ENCODE data around the gene SLC6A3. TPM values are rescaled to one million over a fixed set of nuclear protein-coding genes. Genes with fewer than 3 reads are reported as not detected.

The SLC6A3 gene
- total and polyA plus RNA-seq, 3 donors from 2014 or later: 0.55 to 1.5 (median 0.83) TPM

DNA sequence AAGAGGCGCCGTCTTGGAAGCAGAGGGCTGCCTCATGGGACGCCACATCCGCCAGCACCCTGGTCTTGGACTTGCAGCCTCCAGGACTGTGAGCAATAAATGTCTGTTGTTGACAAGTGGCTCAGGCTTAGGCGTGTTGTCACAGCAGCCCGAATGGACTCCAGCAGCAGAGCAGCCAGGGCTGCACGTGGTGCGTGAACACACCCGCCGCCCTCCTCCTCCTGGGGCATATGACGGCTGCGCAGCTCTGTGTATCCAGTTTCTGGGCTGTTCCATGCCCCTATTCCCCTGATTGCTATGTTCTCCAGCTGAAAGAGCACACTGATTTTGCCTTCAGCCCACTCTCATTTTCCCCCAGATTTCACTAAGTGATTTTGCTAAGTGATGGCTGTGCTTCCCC lies 64.3 kb downstream of the SLC6A3 start:
- 47 to 63% methylated on average over 8 to 12 of the region's 12 CpGs for WGBS, 2 donors
- Histone ChIP-seq H3K9me3 (no peaks in the 10 kb centered on the region), H3K27me3 (no peaks in the 10 kb centered on the region), H3K27ac (no peak overlapping the region), H3K36me3 (ENCODE audit: low read depth, missing control alignments) (no peaks in the 10 kb centered on the region), H3K4me3 (peak overlapping the region in 1 of 2 donors; percentile 51), H3K4me1 (no peaks in the 10 kb centered on the region)
- no peak for DNase-seq
- TF ChIP-seq, protein P1, sequence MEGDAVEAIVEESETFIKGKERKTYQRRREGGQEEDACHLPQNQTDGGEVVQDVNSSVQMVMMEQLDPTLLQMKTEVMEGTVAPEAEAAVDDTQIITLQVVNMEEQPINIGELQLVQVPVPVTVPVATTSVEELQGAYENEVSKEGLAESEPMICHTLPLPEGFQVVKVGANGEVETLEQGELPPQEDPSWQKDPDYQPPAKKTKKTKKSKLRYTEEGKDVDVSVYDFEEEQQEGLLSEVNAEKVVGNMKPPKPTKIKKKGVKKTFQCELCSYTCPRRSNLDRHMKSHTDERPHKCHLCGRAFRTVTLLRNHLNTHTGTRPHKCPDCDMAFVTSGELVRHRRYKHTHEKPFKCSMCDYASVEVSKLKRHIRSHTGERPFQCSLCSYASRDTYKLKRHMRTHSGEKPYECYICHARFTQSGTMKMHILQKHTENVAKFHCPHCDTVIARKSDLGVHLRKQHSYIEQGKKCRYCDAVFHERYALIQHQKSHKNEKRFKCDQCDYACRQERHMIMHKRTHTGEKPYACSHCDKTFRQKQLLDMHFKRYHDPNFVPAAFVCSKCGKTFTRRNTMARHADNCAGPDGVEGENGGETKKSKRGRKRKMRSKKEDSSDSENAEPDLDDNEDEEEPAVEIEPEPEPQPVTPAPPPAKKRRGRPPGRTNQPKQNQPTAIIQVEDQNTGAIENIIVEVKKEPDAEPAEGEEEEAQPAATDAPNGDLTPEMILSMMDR (IDR thresholded peaks at IDR 0.05): no peak
- no peak for TF ChIP-seq POLR2A (IDR thresholded peaks at IDR 0.05)
- intact Hi-C loops (cut with DNase I; ENCODE audit: low total_unique reads): no loop called here

DNA sequence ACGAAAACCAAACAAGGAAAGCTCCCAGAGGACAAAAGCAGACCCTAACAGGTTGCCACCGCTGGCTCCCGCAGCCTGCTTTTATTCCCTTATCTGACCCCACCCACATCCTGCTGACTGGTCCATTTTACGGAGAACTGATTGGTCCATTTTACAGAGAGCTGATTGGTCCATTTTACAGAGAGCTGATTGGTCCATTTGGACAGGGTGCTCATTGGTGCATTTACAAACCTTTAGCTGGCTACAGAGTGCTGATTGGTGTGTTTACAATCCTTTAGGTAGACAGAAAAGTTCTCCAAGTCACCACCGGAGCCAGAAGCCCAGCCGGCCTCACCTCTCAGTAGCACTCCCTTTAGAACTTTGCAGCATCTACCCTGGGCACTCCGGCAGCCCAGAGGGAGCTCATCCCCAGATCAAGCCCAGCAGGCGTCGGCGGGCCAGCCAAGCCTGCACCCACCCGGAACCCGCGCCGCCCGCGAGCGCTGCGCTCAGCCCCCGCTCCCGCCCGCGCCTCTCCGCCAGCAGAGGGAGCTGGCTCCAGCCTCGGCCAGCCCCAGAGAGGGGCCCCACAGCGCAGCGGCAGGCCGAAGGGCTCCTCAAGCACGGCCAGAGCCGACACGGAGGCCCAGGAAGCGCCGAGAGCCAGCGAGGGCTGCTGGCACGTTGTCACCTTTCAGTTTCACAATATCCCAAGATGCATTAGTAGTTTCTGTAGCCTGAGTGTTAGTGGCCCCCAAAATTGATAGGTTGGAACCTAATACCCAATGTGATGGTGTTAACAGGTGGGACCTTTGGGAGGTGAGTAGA lies 65.0 kb downstream of the SLC6A3 start:
- Histone ChIP-seq H3K27me3 (no peaks in the 10 kb centered on the region), H3K9me3 (no peaks in the 10 kb centered on the region), H3K4me1 (no peaks in the 10 kb centered on the region), H3K27ac (no peak overlapping the region), H3K4me3 (peak overlapping the region; percentile 18 to 51), H3K36me3 (ENCODE audit: low read depth, missing control alignments) (no peaks in the 10 kb centered on the region)
- 18 to 38% methylated on average over 9 to 34 of the region's 34 CpGs for WGBS, 2 donors
- TF ChIP-seq, protein P1 (IDR thresholded peaks at IDR 0.05): peak; percentile 55 to 64 (median 55)
- TF ChIP-seq POLR2A (IDR thresholded peaks at IDR 0.05): no peak
- intact Hi-C loops (cut with DNase I; ENCODE audit: low total_unique reads): no loop called here
- peak; percentile 76 for DNase-seq

DNA sequence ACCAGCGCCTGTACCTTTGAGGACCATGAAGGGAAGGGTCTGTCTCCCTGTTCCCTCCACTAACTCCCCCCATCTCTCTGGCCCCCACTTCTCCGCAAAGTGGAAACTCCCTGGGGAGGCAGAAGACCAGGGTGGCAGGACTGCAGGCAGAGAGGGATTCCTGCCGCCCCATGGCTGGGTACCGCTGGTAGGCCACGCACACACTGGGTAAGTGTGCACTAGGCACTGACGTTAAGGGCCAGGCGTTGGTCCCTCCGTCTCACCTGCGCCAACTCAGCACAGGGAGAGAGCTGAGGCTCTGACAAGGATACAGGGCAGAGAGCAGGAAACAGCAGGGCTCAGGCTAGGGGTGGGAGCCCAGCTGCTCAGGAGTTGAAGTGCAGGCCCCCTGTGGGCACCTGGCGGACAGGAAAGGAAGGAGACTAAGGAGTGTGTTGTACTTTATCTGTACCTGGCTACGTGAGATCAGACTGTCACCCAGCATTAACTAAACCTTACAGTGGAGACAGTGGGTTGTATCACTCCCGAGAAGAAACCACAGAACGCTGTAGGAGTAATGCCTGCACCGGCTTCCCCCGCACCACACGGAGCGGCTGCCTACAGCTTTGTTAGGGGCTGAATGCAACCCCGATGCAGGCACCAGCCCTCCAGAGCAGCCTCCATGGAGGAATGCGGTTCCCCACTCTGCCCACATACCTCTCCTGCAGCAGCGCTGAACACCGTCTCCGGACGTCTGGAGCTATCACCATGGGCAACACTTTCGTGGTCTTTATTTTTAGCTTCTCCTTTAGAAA lies 66.2 kb downstream of the SLC6A3 start:
- peak overlapping the region in 1 of 2 donors; percentile 20 for H3K4me3 ChIP-seq
- H3K9me3 ChIP-seq: no peaks in the 10 kb centered on the region
- no peak for DNase-seq
- no peaks in the 10 kb centered on the region for H3K4me1 ChIP-seq
- no peaks in the 10 kb centered on the region for H3K36me3 ChIP-seq (ENCODE audit: low read depth, missing control alignments)
- no peak overlapping the region for H3K27ac ChIP-seq
- no peaks in the 10 kb centered on the region for H3K27me3 ChIP-seq
- WGBS, 2 donors: 55 to 80% methylated on average over 20 to 24 of the region's 24 CpGs
- intact Hi-C loops (cut with DNase I; ENCODE audit: low total_unique reads): no loop called here
- TF ChIP-seq, protein P1 (IDR thresholded peaks at IDR 0.05): no peak
- no peak for TF ChIP-seq POLR2A (IDR thresholded peaks at IDR 0.05)

DNA sequence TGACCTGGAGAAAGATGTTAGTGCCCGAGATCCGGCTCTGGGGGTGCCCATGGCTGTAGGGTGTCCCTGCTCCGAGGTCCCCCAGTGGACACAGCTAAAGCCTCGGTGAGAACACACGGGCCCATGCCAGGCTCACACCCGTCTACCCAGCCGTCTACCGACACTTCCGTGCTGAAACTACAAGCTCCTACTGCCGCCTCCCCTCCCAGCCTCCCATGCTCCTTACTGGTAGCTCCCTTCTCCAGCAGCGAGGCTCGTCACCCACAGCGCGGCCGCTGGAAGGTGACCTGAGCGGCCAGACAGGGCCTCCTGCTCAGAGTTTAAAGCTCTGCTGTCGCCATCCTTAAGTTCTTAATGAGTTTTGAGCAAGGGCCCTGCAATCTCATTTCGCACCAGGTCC lies 67.1 kb downstream of the SLC6A3 start:
- no peak overlapping the region for H3K27ac ChIP-seq
- no peaks in the 10 kb centered on the region for H3K27me3 ChIP-seq
- peak overlapping the region in 1 of 2 donors; percentile 20 for H3K4me3 ChIP-seq
- no peaks in the 10 kb centered on the region for H3K4me1 ChIP-seq
- 65 to 82% methylated on average over 12 to 18 of the region's 18 CpGs for WGBS, 2 donors
- no peaks in the 10 kb centered on the region for H3K9me3 ChIP-seq
- TF ChIP-seq, protein P1 (IDR thresholded peaks at IDR 0.05): no peak
- no peak for TF ChIP-seq POLR2A (IDR thresholded peaks at IDR 0.05)
- no peaks in the 10 kb centered on the region for H3K36me3 ChIP-seq (ENCODE audit: low read depth, missing control alignments)
- intact Hi-C loops (cut with DNase I; ENCODE audit: low total_unique reads): no loop called here
- DNase-seq: no peak

Data from testis (tissue), 3 donors.